GM21717 (cell line): ENCODE measurements around the gene MST1.

Experiments
- ATAC-seq: cut with Tn5 transposase; IDR thresholded peaks from one replicate; pipeline ENCODE4 v1.9.1; 2021; ENCODE audit warnings: mild to moderate bottlenecking, moderate library complexity; ENCODE audit not compliant: unreplicated experiment

Gene MST1

DNA sequence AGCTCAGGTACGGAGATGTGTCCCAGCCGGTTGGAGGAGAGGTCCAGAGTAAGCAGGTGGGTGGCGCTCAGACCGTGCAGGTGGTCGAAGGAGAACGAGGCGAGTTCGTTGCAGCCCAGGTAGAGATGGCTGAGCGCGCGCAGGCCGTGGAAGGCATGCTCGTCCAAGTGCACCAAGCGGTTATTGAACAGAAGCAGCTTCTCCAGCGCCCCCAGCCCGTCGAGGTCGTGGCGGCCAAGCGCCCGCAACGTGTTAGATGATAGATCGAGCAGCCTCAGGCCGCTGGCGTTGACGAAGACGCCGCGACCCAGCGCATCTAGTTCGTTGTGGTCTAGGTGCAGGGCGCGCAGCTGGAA, 29.6 kb upstream of the MST1 start:
- ATAC-seq, result no peak

DNA sequence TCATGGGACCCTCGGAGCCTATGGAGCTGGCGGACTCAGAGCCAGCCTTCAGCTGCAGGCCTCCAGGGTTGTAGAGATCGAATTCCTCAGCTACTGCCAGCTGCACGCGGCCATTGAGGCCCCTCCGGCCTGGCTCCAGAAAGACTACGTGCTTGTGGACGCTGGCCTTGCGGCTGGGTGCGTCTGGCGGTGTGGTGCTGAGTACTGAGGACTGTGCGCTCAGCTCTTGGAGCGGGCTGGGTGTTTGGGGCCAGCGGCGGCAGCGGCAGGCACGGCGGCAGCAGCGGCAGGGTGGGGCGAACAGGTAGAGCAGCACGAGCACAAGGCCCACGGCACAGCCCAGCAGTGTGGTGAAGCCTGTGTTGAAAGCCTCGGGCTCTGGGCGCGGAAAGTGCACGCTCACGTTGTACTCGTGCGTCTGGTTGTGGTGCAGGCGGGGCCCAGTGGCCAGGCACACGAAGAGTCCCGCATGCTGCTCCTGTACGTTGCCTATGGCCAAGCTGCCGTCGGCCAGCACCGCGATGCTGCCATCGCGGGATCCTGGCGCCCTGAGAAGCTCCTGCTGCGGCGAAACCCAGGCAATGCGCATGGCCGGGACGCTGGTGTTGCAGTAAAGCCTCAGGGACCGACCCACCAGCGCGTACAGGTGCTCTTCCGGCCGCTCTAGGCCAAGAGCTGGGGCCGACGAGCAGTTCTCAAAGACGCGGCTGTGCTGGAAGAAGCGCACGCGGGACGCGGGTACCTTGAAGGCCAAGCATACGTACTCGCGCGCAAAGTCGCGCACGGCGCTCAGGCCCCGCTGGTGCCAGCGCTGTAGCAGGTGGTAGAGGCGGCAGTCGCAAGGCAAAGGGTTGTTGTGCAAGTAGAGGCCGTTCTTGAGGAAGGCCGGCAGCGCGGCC, 28.9 kb upstream of the MST1 start:
- ATAC-seq, result no peak

DNA sequence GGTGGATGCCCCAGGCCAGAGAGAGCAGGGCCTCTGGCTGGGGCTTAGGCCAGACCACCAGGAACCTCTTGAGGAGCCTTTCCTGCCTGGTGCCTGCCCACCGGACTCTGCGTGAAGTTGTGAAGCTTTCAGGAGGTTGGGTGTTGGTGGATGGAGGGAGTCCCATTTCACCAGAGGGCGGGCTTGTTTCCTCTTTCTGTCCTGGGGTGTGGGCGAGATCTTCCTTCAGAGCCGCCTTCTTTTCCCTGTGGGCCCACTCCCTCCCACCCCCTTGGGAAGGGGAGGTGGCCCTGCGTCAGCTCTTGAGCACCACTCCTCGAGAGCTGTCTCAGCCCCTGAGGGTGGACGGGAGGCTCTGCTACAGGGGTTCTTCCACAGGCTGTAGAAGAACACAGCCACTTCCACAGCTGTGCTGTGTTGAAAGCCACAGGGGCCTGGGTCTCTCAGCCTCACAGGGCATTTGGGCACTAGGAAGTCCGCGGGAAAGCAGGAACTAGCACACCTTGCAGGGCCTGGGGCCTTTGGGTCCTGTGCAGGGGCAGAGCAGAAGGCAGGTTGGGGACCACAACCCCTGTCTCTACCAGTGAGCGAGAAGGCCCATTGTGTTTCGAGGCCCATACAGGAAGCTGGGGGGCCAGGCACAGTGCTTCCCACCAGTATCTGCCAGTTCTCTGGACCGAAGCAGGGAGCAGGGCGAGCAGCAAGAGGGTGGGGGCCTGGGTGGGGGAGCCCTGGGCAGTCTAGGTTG, 28.1 kb upstream of the MST1 start:
- no peak for ATAC-seq

DNA sequence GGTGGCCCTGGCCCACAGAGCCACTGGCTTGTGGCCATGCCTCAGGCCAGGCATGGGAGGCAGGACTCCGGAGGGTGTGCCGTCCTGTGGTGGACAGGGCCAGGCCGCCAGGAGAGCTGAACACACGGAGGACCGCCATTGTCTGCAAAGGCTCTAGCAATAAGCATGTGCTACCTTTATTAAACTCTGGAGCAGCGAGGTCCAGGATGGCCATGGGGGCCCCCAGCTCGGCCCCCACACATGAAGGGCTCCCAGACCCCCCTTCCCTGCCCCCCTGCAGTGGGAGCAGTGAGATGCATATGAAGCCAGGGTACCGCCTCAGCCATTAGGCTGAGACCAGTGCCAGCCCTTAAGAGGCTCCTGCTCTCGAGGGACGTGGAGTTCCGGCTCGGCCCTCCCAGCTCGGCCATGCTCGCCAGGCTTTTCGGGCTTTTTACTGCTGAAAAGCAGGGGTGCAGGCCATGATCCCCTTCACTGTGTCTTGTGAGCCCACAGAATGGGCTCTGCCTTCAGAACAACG, 27.5 kb upstream of the MST1 start:
- ATAC-seq, result no peak

DNA sequence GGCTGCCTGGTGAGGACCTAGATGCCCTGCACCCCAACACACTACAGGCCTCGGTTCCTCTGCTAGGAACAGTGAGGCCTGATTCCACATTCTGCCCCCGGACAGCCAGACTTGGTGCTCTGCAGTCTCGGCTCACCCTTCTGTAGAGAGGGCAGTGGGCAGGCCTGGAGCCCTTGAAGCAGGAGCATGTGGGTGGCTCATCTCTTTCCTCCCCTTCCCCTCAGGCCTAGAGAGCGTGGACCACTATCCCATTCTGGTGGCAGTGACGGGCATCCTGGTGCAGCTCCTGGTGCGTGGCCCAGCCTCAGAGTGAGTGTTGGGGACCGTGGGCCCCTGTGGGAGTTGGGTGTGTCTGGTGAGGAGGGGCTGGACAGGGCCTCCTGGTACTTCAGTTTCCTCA, 26.9 kb upstream of the MST1 start:
- ATAC-seq, result no peak

DNA sequence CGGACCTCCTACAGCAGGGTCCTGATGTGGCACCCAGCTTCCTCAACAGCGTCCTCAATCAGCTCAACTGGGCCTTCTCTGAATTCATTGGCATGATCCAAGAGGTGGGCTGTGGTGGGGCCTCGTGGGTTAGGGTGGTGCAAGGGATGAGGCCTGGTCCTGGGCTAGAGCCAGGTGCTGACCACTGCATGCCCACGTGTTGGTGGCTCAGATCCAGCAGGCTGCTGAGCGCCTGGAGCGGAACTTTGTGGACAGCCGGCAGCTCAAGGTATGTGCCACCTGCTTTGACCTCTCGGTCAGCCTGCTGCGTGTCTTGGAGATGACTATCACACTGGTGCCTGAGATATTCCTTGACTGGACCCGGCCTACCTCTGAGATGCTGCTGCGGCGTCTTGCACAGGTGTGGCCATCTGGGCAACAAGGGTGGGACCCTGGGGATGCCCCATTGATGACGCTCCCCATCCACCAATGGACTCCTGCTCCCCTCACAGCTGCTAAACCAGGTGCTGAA, 26.4 kb upstream of the MST1 start:
- no peak for ATAC-seq

DNA sequence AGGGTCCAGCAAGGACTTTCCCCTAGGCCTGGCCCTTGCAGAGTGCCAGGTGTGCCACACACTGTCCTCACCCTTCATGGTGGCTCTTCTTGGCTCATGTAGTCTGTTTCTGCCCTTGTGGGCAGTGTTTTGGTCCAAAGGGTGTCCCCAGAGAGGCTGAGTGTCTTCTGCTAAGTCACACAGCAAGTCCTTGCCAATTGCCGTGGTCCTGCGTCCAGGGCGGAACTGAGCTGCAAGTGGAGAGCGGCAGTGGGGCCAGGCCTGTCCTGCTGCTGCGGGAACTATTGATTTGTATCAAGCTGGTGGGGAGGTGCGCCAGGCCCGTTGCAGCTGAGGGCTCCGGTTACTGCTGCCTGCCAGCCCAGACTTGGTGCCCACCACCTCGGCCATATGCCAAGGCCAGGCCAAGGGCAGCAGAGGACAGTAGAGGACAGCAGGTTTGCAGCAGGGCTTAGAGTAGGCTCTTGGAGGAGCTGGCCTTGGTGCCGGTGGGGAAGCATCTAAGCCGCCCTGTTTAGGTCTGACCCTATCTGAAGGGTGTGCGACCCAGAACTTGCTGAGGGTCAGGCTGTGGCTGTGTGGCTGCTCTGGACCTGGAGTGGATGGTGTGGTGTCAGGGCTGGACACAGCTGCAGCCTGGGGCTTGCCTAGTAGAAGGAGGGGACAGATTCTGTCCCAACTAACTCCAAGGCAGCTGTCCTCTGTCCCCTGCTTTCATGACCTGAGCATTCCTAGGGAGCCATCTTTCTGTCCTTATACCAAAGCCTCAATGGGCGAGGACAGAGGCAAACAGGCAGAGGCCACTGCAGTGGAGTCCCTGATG, 25.7 kb upstream of the MST1 start:
- ATAC-seq, result no peak

DNA sequence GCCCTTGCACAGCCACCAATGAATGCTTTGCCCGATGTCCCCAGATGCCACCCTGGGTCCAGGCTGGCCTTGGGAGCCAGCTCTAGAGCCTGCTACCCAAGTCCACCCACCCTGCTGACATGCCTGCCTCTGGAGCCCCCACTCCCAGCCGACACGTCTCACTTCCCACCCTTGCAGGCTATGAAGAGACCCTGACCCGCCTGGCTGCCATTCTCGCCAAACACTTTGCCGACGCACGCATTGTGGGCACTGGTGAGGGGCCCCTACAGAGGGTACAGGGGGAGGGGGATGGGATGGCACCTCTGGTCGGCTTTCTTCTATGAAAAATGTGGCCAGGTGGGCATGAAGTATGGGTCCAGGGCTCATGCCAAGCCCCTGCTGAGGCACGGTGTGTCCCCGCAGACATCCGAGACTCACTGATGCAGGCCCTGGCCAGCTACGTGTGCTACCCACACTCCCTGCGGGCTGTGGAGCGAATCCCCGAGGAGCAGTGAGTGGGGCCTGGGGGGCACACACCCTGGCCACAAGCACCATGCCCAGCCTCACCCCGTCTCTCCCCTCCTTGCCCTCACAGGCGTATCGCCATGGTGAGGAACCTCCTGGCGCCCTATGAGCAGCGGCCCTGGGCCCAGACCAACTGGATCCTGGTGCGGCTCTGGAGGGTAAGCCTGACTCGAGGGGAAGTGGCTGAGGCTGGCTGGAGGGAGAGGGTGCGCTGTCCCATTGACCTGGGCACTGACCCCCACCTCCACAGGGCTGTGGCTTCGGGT, 24.2 kb upstream of the MST1 start:
- no peak for ATAC-seq

DNA sequence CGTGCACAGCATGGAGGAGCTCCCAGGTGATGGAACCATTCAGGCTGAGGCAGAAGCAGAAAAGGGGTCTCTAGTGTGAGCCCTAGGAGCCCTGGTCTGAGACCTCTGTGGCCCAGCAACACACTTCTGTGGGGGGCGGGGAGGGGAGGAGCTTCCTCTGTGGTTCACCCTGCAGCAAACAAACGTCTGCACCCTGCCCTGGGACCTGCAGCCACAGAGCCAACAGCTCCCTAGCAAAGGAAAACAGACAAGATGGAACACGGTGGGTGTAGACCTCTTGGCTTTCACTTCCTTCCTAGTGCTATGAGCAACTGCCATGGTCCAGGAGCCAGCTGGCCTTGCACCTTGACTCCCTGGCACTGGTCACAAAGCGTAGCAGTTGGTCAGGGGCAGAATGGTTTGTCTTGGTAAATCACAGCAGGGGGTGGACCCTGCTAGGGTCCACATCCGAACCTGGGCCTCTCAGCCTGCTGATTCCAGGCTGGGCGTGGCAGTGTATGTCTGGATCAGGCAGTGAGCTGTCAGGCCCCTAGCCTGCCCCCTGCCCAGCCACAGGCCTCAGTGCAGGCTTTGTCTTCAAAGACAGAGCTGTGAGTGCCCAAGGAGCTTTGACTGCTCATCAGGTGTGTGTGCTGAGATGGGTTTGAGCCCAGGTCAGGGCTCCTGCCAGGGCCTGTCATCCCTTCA, 23.5 kb upstream of the MST1 start:
- ATAC-seq, result no peak

DNA sequence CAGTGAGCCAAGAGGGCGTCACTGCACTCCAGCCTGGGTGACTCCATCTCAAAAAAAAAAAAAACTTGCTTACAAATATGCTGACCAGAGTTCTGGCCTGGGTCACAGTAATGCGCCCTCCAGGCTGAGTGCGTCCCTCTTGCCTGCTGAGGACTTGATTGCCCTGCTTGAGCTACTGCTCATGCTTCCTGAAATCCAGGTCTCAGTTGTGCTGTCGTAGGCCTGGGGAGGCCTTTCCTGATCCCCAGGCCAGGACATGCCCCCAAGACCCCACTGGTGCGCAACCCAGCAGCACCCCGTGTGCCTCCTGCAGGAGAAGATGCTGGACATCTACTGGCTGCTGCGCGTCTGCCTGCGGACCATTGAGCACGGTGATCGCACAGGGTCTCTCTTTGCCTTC, 22.9 kb upstream of the MST1 start:
- no peak for ATAC-seq

DNA sequence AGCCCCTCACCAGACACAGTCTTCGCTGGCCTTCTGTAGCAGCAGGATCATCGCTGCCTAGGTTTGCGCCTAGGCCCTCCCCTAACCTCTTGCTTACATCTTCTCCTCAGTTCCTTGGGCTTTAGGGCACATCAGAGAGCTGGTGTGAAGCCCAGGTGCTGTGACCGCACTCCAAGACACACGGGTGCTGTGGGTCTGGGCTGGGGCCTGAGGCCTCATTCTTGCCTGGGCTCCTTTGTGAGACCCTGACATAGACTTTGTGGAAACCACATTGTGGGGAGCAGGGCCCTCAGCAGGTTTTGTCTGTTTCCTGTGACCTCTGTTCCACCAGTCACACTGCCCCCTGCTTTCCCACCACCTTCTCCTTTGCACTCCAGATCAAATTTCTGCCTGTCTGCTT, 22.2 kb upstream of the MST1 start:
- ATAC-seq, result no peak

DNA sequence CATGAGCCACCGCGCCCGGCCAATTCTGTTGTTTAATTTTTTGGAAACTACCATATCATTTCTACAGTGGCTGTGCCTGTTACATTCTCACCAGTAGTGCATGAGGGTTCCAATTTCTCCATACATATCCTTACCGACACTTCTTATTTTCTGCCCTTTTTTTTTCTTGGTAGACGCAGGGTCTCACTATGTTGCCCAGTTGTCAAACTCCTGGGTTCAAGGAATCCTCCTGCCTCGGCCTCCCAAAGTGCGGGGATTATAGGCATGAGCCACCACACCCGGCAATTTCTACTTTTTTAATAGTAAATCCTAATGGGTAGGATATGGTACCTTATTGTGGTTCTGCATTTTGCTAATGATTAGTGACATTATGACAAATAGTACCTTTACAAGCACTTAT, 20.6 kb upstream of the MST1 start:
- ATAC-seq, result no peak

DNA sequence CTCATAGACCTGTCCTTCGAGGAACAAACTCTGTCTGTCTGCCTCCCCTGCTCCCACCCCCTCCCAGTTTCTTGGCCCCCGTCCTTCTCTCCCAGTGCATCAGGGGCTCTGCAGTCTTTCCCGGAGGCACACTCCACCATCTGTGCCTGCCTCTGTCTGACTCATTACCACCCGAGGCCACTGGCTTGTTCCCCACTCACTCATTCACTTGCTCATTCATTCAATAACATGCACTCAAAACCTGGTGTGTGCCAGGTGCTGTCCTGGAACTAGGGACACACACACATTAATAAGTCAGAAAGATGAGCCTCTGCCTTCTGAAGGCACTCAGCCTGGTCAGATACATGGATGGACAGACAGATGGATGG, 17.8 kb upstream of the MST1 start:
- ATAC-seq, result no peak

DNA sequence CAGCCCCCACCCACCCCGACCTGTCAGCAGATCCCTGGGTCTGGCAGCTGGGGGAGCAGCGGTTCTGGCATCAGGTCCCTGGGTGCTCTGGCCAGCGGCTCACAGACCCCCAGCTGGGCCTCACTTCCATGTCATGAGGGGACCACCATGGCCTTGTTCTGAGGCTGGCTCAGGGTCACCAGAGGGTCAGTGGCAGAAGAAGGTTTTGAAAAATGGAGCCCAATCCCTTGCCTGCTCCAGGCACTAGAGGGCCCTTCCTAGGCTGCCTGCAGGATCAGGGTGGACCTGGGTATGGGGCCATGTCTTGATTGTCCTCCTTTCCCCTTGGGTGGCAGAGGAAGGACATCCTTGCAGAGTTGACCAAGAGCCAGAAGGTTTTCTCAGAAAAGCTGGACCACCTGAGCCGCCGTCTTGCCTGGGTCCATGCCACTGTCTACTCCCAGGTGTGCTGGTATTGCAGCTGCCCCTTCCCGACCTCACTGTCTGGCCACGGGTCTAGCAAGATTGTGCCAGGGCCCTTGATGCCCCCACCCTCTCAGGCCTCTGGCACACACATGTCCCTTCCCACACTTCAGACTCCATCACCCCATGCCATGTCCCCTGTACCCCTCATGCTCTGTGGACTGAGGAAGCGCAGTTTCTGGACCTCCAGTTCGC, 17.3 kb upstream of the MST1 start:
- ATAC-seq, result no peak

DNA sequence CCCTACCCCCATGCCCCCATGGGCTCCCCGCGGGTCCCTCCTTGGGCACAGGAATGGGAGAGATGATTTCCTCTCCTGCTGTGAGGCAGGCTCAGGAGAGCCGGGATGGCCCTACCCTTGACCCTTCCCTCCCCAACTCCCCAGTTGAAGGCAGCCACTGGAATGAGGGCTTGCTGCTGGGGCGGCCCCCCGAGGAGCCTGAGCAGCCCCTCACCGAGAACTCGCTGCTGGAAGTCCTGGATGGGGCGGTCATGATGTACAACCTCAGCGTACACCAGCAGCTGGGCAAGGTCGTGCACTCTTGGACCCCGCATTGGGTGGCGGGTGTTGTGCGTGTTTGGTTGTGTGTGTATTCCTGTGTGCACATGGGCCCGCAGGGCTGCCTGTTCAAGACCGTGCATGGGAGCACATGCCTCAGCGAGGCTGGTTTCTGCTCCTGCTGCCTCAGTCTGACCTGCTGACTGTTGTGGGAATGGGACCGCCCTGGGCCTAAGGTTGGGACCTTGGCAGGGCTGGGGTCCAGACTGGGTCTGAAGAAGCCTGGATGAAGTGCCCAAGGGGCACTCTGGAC, 16.2 kb upstream of the MST1 start:
- ATAC-seq, result no peak

DNA sequence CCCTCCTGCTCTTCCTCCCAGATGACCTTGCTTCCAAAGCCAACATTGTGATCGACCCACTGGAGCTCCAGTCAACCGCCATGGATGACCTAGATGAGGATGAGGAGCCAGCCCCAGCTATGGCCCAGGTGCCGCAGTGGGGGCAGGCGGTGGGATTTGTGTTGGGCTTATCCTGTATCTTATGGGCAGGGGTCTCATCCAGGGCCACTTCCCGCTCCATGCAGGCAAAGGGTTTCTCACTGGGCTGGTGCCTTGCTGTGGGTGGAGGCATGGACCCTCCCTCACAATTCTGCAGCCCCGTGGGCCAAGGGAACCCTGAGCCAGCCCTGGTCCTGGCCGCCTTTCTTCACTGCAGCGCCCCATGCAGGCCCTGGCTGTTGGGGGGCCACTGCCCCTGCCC, 15.4 kb upstream of the MST1 start:
- ATAC-seq, result no peak

DNA sequence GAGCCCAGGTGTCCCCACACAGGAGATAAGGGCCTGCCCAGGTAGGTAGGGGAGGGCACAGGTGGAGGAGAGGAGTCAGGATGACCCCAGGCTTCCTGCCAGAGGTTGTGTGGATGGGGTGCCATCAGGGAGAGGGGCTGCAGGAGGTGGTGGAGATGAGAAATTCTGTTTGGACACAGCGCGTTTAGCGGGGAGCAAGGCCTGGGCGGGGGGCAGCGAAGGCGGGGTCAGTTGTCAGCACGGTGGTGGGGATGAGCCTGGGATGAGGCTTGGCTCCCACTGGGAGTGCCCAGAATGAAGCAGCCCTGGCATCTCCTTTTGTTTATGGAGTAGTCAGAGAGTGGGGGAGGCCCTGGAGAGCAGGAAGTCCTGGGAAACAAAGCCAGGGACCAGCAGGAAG, 14.7 kb upstream of the MST1 start:
- ATAC-seq, result no peak

DNA sequence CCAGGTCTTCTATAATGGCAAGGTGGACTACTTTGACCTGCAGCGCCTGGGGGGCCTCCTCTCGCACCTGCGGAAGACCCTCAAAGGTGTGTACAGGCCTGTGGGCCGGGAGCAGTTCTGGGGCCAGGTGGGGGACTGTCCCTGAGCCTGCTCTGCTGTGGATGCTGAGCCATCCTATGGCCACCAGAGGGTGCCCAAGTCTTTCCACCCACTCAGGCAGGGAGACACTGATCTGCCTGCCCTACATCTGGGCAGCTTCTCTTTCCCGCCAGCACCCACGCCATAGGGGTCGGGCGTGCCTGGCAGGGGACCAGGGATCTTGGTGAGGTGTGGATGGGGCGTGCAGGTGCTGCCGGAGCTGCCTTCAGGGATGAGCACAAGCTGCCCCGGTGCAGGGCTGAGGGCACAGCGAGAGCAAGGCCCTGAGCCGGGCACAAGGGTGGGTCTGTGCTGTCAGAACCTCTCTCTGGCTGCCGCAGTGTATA, 14.2 kb upstream of the MST1 start:
- no peak for ATAC-seq

DNA sequence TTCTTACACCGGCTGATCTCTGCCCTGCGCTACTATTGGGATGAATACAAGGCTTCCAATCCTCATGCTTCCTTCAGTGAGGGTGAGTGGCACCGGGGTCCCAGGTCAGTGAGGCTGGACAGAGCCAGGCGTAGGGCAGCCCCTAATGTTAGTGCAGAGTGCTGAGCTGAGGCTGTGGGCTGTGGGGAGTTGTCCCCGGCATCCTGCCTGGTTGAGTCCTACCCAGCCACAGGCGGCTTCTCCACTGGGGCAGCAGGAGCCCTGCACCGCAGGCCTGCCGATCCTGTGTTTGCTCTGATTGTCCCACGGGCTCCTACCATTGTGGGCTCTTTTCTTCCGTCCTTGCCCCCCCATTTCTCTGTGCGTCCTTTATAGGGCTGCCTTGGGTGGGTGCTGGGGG, 13.4 kb upstream of the MST1 start:
- ATAC-seq, result no peak
